Vagina (tissue), 2 donors: ENCODE measurements around the gene TBC1D22A. TPM values are rescaled to one million over a fixed set of nuclear protein-coding genes. Genes with fewer than 3 reads are reported as not detected.
A peak's percentile ranks its signal among the peaks of the same experiment; 100 is the strongest.

Experiments used
- DNase-seq, 2 donors: peaks; one replicate each; pipeline ENCODE4 v3.0.0-alpha.2; 2017; ENCODE audit errors: extremely low spot score in 2 of 2
- H3K27ac ChIP-seq: fragments of 200-600 bp; sonication (generic); one replicate; pipeline ENCODE4 v1.5.1; 2019
- H3K27me3 ChIP-seq: fragments of 200-600 bp; sonication (generic); one replicate; pipeline ENCODE4 v1.5.1; 2019
- H3K36me3 ChIP-seq, 2 donors: fragments of 200-600 bp; sonication (generic); one replicate each; pipeline ENCODE4 v1.5.1; 2017 to 2019
- H3K4me1 ChIP-seq: fragments of 200-600 bp; sonication (generic); one replicate; pipeline ENCODE4 v1.5.1; 2019
- H3K4me3 ChIP-seq, 2 donors: fragments of 200-600 bp; sonication (generic); 1 replicate in 1 of 2; 2 replicates in 1 of 2; pipeline ENCODE4 v1.5.1; 2016 to 2019
- H3K9me3 ChIP-seq: fragments of 200-600 bp; sonication (generic); one replicate; pipeline ENCODE4 v1.5.1; 2019
- POLR2A ChIP-seq, 2 donors: fragments of 450-650 bp; IDR thresholded peaks; one replicate each; pipeline ENCODE4 v1.6.1; 2017; ENCODE audit warnings: antibody characterized with exemption in 2 of 2, mild to moderate bottlenecking in 2 of 2, moderate library complexity in 2 of 2
- POLR2AphosphoS5 ChIP-seq, 2 donors: sonication (generic); formaldehyde crosslinking; IDR thresholded peaks; one replicate each; pipeline ENCODE4 v1.9.0; 2017; ENCODE audit warnings: antibody characterized with exemption in 2 of 2, mild to moderate bottlenecking in 2 of 2, low read depth in 1 of 2; ENCODE audit not compliant: insufficient read depth in 1 of 2
- intact Hi-C: fragments of 100-400 bp; cut with DNase I; formaldehyde crosslinking; loops from one replicate; pipeline ENCODE4 v1.15.1; 2023
- total RNA-seq: library from RNA; depleted of rRNA; stranded (reverse); fragments of >200 nt; gene quantifications from one replicate; pipeline ENCODE4 v1.2.3, GENCODE V29; 2016
- TF ChIP-seq, protein P1 (sequence below), 3 experiments: fragments of 450-650 bp in 2 of 3; fragments of 200-600 bp in 1 of 3; sonication (generic) in 1 of 3; IDR thresholded peaks; one replicate each; pipeline ENCODE4 v1.5.1; 2017 to 2019; ENCODE audit warnings: antibody characterized with exemption in 3 of 3, mild to moderate bottlenecking in 2 of 3, moderate library complexity in 2 of 3

The TBC1D22A gene
- total RNA-seq, 1 donor from 2014 or later, result 38.3 TPM

DNA sequence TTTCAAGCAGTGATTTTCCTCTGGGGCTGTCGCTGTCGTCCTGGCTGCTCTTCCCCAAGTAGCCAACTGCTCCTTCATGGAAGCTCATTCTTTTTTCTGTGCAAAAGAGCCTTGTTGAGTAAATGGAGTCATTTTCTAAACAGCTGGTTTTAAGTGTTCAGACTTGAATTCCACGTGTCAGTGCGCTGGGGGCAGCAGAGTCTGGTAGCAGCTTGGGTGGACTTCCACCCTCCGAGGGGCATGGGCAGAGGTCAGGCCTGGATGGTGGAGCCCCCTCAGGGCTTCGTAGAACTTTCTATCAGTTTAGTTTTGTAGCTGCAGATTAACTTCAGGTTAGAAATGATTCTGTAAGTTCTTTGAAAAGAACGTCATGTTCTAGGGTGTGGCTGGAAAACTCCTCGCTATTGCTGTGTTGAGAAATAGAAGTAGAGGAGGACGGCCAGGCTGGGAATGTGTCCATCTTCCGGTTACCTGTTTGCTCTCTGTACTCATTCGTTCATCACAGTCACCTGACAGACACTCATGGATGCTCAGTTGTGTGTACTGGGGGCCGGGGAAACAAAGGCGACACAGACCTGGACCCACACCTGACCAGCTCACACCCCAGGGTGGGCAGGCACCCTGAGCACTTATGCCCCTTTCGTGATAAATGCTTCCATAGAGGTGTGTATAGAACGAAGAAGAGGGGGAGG is 270.7 kb downstream of the TBC1D22A start:
- Histone ChIP-seq H3K4me3 (no peak overlapping the region), H3K27me3 (no peaks in the 10 kb centered on the region), H3K9me3 (no peaks in the 10 kb centered on the region), H3K36me3 (no peaks in the 10 kb centered on the region), H3K27ac (peak overlapping the region; percentile 74), H3K4me1 (peaks cover 67% of the 10 kb centered on the region)
- intact Hi-C loops, result no loop called here
- no peak for DNase-seq
- TF ChIP-seq, protein P1, sequence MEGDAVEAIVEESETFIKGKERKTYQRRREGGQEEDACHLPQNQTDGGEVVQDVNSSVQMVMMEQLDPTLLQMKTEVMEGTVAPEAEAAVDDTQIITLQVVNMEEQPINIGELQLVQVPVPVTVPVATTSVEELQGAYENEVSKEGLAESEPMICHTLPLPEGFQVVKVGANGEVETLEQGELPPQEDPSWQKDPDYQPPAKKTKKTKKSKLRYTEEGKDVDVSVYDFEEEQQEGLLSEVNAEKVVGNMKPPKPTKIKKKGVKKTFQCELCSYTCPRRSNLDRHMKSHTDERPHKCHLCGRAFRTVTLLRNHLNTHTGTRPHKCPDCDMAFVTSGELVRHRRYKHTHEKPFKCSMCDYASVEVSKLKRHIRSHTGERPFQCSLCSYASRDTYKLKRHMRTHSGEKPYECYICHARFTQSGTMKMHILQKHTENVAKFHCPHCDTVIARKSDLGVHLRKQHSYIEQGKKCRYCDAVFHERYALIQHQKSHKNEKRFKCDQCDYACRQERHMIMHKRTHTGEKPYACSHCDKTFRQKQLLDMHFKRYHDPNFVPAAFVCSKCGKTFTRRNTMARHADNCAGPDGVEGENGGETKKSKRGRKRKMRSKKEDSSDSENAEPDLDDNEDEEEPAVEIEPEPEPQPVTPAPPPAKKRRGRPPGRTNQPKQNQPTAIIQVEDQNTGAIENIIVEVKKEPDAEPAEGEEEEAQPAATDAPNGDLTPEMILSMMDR (IDR thresholded peaks at IDR 0.05), result no peak
- TF ChIP-seq POLR2A (IDR thresholded peaks at IDR 0.05), result no peak
- peak in 1 of 2 donors; percentile 70 for TF ChIP-seq POLR2AphosphoS5 (IDR thresholded peaks at IDR 0.05; ENCODE audit: insufficient read depth in 1 of 2, low read depth in 1 of 2)

DNA sequence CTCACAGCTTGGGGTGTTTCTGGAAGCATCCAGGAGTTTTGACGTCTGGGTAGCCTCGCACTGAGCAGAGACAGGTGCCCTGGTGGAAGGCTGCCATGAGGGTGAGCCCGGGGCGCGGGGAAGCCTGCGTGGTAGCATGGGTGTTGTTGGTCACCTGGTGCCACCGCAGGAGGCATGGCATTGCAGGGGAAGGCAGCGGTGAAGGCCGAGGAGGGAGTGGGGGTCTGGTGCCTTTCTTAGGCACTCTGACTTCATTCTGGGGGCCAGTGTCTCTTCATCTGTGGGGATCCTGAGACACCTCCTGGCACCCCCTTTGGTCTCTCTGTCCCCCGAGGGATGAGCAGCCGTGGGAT is 271.2 kb downstream of the TBC1D22A start:
- Histone ChIP-seq H3K27ac (peak overlapping the region; percentile 66), H3K4me1 (peaks cover 67% of the 10 kb centered on the region), H3K36me3 (no peaks in the 10 kb centered on the region), H3K27me3 (no peaks in the 10 kb centered on the region), H3K9me3 (no peaks in the 10 kb centered on the region), H3K4me3 (no peak overlapping the region)
- DNase-seq, result no peak
- intact Hi-C loops, result no loop called here
- no peak for TF ChIP-seq POLR2A (IDR thresholded peaks at IDR 0.05)
- TF ChIP-seq POLR2AphosphoS5 (IDR thresholded peaks at IDR 0.05; ENCODE audit: insufficient read depth in 1 of 2, low read depth in 1 of 2), result no peak
- TF ChIP-seq, protein P1 (IDR thresholded peaks at IDR 0.05), result no peak

DNA sequence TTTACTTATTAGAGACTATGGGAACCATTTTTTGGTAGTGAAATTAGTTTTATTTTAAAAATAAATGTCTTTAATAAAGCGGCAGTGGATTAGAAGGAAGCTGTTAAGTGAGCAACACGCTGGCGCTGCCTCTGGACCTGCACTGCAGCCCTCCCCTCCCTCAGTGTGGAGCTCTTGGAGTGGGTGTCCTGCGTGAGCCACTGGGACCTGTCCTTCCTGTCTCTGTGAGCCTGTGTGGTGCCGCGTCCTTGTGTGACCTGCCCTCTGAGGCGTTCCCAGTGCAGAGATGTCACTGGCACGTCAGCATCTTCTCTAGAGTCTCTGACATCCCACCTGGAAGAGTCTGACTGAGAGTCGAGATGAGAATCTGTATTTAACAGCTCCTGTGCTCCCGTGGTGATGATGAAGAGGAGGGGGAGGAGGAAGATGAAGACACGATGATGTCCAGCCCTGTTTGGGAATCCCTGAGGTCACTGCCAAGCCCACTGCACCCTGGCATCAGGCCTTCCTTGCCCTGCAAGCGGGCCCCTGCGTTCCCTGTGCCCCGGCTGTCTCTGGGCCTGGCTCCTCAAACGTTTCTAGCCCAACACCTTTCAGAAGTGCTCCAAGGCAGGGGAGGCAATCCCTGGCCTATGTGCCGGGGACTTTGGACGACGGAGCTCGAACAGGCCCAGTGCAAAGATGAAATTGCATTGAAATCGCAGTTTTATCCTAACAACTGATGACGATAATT is 271.8 kb downstream of the TBC1D22A start:
- Histone ChIP-seq H3K9me3 (no peaks in the 10 kb centered on the region), H3K4me3 (no peak overlapping the region), H3K27me3 (no peaks in the 10 kb centered on the region), H3K4me1 (peaks cover 64% of the 10 kb centered on the region), H3K27ac (peak overlapping the region; percentile 66), H3K36me3 (no peaks in the 10 kb centered on the region)
- DNase-seq, result no peak
- TF ChIP-seq, protein P1 (IDR thresholded peaks at IDR 0.05), result no peak
- no peak for TF ChIP-seq POLR2A (IDR thresholded peaks at IDR 0.05)
- TF ChIP-seq POLR2AphosphoS5 (IDR thresholded peaks at IDR 0.05; ENCODE audit: insufficient read depth in 1 of 2, low read depth in 1 of 2), result no peak
- intact Hi-C loops, result no loop called here

DNA sequence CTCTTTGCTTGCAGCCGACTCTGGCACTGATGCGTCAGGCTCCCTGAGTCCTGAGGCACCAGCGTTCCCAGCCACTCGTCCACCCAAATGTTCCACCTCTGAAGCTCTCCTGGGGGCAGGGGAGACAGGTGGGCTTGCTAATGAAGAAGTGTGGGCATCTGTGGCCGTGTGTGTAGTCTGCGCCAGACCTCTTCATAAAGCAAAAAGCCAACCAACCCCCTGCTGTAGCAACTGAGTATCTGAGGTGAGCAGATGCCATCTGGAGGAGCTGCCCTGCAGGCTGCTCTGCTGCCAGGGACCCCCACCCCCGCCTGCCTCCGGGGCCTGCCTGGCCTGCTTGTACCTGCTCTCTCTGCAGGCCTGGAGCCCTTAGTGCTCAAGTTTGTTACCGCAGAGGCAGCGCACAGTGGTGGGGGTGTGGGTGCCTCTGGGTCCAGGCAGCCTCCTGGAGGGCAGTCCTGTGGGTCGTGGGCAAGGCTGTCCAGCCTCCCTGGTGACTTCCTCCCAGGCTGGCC is 272.5 kb downstream of the TBC1D22A start:
- Histone ChIP-seq H3K4me3 (no peak overlapping the region), H3K36me3 (no peaks in the 10 kb centered on the region), H3K27me3 (no peaks in the 10 kb centered on the region), H3K27ac (peak overlapping the region; percentile 20), H3K9me3 (no peaks in the 10 kb centered on the region), H3K4me1 (peaks cover 57% of the 10 kb centered on the region)
- intact Hi-C loops, result no loop called here
- TF ChIP-seq POLR2A (IDR thresholded peaks at IDR 0.05) (no peak), POLR2AphosphoS5 (IDR thresholded peaks at IDR 0.05; ENCODE audit: insufficient read depth in 1 of 2, low read depth in 1 of 2) (no peak)
- TF ChIP-seq, protein P1 (IDR thresholded peaks at IDR 0.05), result no peak
- no peak for DNase-seq
